Glomerular endothelial cell (primary cell): Measurements from ENCODE around the gene RNASE1. TPM values are rescaled to one million over a fixed set of nuclear protein-coding genes. Genes with fewer than 3 reads are reported as not detected.
"Not testable (repeated sequence)": the region's sequence is repeated elsewhere in the genome, so short reads cannot be mapped to it uniquely, and the experiment has no call there.

Experiments
- DNase-seq: peaks from one replicate; pipeline ENCODE4 v3.0.0-alpha.2; 2011; ENCODE audit warnings: low read depth, low spot score; ENCODE audit errors: extremely low read depth
- total RNA-seq: library from RNA; depleted of rRNA; stranded (reverse); fragments of >200 nt; gene quantifications from 2 replicates; pipeline ENCODE4 v1.2.3, GENCODE V29; 2015

RNASE1 gene
- 215 and 387 TPM in 2 replicates for total RNA-seq

DNA sequence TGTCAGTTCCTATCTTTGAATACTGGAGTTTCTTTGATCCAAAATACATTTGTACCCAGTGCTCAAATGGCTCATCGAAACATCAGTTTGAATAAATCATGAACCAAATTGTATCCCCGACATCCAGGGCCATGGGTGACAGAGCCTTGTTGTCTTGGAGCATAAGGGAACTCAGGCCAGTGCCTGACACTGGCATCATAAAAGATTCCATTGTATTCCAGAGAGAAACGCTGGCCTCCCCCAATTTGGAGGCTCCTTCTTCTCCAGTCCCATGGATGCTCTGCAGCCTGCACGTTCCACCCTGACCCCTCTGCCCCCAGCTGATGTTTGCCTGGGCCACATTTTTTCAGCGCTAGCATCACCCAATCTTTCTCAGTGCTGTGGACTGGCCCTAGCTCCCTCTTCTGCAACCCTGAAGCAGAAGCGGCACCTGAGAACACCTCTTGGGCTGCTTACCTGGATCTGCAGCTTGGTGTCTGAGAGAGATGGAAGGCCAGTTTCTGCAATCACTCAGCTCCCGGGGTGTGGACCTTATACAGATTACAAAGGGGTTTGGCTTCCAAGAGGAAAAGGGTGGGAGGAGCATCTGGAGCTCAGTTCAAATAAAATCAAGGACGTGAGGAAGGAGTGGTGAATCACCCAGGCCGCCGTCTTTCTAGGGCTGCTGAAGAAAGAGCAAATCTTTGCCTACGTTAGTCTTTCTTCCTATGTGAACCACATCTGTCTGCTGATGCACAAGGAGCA is at the start of gene RNASE1:
Gene RNASE1 (minus strand): TSS at position 504 of the 744 bp plus-strand sequence. CDS start 776 bp downstream, outside the sequence.
- no peak for DNase-seq

- DNase-seq, result no peak
Observed at GRCh38 chr14:20848955-20849570, 46.4 kb upstream of the RNASE1 start.

GRCh38 chr14:20848316-20848954 is 45.8 kb upstream of the RNASE1 start:
- DNase-seq, result no peak

- DNase-seq, result no peak
Observed at GRCh38 chr14:20846560-20846959, 43.9 kb upstream of the RNASE1 start.

GRCh38 chr14:20841096-20841495 is 38.5 kb upstream of the RNASE1 start:
- DNase-seq, result no peak

GRCh38 chr14:20837831-20838230 is 35.2 kb upstream of the RNASE1 start:
- no peak for DNase-seq

- no peak for DNase-seq
Observed at GRCh38 chr14:20836668-20837338, 34.2 kb upstream of the RNASE1 start.

GRCh38 chr14:20834899-20835298 is 32.3 kb upstream of the RNASE1 start:
- no peak for DNase-seq

DNA sequence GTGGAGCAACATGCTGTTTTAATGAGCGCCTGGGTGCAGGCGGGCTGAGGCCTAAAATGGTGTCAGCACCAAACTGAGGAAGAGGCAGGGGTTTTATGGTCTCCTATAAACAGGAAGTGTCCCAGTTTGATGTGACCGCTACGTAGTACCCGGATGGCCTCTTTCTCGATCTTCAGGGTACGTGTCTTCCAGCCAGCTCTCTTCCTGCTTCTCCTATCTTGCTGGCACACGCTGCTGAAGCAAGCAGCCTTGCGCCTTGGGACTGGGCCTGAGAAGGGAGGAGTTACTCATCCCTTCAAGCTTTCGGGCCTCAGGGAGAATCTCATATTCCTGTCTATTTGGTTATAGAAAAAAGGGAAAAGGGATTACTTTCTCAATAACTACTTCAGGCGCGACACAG is 28.2 kb upstream of the RNASE1 start:
- DNase-seq, result no peak

DNA sequence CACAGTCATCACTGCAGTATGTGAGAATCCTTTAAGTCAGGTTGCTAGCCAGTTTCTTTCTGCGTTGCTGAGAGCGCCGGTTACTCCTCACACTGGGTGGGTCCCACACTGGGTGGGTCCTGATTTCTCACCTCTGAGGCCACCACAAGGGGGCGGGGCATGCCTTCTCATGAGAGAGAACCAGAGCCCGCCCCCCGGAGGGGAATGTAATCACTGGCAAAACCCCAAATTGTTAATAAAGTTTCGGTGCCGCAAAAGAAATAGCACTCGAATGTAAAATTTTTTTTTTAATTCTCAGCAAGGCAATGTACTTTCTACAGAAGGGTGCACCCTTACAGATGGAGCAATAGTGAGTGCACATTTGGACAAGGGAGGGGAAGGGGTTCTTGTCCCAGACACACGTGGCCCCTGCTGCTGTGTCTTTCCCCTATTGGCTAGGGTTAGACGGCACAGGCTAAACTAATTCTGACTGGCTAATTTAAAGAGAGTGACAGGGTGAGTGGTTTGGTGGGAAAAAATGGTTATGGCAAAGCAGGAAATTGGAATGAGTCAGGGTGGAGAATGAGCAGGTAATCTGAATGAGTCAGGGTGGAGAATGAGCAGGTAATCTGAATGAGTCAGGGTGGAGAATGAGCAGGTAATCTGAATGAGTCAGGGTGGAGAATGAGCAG is 25.5 kb upstream of the RNASE1 start:
- DNase-seq, result not testable (repeated sequence)

- DNase-seq, result no peak
Observed at GRCh38 chr14:20827326-20827725, 24.7 kb upstream of the RNASE1 start.

DNA sequence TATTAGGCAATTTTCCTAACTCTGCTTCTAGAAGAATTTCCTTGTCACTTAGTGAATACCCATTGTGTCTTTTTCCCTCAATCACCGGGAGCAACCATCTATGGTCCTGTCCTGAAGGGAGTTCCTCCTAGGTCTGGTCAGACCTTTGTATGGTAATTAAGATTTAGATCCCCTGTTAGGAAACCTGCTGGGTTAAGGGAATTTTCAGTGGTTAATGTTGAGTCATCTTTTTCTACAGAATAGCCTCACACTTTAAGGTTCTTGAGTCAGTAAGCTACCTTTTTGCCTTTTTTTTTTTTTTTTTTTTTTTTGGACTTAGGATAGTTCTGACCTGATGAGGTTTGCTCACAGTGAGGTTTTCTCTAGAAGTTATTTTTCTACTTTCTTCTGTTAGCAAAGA is 24.0 kb upstream of the RNASE1 start:
- DNase-seq, result not testable (repeated sequence)

DNA sequence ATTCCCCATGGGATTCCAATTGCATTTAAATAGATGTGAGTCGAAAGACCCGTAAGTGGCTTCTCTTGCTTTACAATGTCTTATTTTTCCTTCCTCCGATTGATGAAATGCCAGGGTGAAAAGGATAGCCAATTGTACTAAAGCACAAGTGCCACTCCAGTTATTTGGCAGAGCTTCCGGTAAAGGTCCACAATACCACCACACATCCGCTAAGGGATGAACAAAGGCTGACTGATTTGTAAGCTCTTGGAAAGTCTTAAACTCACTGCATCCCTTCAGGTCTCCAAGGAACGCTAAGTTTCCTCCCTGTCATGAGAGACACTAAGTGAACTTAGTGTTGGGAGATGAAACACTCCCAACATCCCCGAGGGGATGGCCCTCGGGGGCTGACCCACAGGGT is 21.2 kb upstream of the RNASE1 start:
- DNase-seq, result no peak

DNA sequence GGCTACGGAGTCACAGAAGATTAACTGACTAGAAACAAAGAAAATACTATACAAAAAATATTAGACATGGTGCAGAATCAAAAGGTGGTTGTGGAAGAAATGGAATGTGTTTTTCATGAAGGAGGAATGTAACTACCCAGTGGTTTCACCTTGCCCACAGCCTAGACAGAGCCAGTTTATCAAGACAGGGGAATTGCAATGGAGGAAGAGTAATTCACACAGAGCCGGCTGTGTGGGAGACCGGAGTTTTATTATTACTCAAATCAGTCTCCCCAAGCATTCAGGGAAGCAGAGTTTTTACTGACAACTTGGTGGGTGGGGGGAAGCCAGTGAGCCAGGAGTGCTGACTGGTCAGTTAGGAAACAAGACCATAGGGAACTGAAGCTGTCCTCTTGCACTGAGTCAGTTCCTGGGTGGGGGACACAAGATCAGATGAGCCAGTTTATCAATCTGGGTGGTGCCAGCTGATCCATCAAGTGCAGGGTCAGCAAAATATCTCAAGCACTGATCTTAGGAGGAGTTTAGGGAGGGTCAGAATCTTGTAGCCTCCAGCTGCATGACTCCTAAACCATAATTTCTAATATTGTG is 19.0 kb upstream of the RNASE1 start:
- DNase-seq, result not testable (repeated sequence)

- DNase-seq, result no peak
Observed at GRCh38 chr14:20820063-20820904, 17.6 kb upstream of the RNASE1 start.

- no peak for DNase-seq
Observed at GRCh38 chr14:20818861-20819260, 16.2 kb upstream of the RNASE1 start.

DNA sequence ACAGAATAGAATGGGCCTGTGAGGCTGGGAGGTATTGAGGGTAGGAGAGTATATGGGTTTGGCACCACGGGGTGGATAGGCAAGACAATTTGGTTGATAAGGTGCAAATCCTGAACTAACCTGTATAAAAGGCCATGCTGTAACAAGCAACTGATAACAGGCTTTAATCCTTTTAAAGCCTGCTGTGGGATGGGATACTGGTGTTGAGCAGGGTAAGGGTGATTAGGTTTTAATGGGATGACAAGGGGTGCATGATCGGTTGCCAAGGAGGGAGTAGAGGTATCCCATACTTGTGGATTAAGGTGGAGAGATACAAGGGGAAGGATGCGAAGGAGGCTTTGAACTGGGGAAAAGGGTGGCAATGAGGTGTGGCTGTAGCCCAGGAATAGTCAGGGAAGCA is 13.3 kb upstream of the RNASE1 start:
- DNase-seq, result not testable (repeated sequence)

GRCh38 chr14:20811986-20812975 is 9.6 kb upstream of the RNASE1 start:
- DNase-seq, result no peak
